Measurements from ENCODE around the gene RPS15.

Gene RPS15

GRCh38 chr19:1438035-1438932 lies at the start of gene RPS15:
Gene RPS15, plus strand, starts transcription at chr19:1438396. Its CDS starts 30 bp downstream, at chr19:1438426.
- peak; percentile 98 for DNase-seq

- DNase-seq, result no peak
Observed at GRCh38 chr19:1388637-1389026, 49.6 kb upstream of the RPS15 start.

- no peak for DNase-seq
Observed at GRCh38 chr19:1389033-1389940, 48.9 kb upstream of the RPS15 start.

DNA sequence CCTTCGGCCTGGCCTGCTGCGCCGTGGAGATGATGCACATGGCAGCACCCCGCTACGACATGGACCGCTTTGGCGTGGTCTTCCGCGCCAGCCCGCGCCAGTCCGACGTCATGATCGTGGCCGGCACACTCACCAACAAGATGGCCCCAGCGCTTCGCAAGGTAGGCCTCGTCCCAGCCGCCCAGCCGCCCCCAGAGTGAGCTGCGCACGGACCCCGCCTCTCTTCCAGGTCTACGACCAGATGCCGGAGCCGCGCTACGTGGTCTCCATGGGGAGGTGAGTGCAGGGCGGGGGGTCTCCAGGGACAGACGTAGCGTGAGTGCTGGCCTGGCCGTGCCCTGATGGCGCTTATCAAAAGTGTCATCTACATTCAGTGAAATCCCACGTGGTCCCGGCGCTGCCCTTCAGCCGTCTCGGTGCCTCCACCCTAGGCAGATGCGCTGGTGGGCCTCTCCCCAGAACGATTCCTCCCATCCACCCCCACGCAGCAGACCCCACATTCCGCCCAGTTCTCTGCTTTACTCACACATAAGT lies 47.2 kb upstream of the RPS15 start:
- DNase-seq, result no peak

DNA sequence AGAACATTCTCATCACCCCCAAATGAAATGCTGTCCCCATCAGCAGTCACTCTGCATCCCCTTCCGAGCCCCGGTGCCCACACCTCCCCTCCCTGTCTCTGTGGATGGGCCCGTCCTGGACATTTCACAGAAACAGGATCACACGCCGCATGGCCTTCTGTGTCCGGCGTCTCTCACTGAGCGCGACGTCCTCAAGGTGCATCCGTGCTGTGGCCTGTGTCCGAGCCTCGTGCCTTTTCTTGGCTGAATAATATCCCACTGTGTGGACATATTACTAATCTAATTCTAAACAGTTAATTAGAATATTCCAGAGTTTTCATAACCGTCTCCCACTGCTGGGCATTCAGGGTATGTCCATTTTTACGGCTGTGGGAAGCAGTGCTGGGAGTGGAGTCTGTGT lies 45.8 kb upstream of the RPS15 start:
- no peak for DNase-seq

DNA sequence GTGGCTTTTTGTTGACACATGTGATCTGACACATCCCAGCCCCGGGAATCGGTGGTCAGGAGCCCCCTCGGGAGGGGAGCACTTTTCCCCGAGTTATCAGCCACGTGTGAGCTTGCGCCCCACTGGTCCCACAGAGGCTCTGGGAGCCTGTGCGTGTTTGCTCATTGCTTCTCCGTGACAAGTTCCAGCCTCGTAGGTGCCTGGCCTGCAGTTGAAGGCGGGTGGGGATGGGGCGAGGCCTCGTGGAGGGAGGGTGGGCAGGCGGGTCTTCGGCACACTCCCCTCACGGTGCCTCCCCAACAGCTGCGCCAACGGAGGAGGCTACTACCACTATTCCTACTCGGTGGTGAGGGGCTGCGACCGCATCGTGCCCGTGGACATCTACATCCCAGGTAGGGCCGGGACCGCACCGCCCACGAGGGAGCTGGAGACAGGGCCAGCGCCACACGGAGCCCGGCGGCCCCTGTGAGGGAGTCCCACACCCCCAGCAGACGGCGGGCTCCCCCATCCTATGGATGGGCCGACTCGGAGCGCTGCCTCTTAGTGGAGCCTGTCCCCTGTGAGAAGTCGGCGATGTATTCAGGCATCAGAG lies 45.2 kb upstream of the RPS15 start:
- DNase-seq, result no peak

- no peak for DNase-seq
Observed at GRCh38 chr19:1393841-1394240, 44.4 kb upstream of the RPS15 start.

DNA sequence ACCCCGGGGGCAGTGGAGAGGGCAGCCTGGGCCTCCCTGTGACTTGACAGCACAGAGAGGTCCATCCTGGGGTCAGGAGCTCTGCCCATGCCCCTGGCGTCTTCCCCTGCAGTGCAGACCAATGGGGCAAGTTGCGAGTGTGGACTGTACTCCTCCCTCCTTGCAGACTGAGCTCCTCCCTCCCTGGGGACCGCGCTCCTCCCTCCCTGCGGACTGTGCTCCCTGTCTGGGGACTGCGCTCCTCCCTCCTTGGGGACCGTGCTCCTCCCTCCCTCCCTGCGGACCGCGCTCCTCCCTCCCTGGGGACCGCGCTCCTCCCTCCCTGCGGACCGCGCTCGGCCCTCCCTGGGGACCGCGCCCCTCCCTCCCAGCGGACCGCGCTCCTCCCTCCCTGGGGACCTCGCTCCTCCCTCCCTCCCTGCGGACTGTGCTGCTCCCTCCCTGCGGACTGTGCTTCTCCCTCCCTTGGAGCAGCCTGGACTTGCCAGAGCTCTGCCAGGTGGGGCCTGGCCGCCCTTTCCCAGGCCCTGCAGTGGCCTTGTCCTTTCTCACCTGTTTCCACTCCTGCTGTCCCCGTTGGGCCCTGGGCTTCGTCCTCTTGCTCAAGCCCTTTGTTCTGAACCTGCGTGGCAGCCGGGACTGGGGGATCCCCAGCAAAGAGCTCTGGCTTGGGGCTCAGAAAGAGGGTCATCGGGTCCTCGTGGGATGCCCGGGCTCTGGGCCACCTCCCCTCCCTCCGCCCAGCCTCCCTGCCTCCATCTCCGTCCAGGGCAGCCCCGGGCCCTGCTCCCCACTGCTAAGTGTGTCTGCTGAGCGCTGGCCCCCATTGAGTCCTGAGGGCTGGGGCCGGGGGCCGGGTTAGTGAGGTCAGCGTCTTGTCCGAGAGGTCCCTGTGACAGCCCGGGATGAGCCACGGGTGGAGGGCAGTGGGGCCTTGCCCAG lies 43.7 kb upstream of the RPS15 start:
- peak; percentile 48 for DNase-seq

GRCh38 chr19:1395194-1396018 lies 42.8 kb upstream of the RPS15 start:
- no peak for DNase-seq

GRCh38 chr19:1396019-1396767 lies 42.0 kb upstream of the RPS15 start:
- DNase-seq, result no peak

GRCh38 chr19:1396768-1397679 lies 41.2 kb upstream of the RPS15 start:
- DNase-seq, result no peak

DNA sequence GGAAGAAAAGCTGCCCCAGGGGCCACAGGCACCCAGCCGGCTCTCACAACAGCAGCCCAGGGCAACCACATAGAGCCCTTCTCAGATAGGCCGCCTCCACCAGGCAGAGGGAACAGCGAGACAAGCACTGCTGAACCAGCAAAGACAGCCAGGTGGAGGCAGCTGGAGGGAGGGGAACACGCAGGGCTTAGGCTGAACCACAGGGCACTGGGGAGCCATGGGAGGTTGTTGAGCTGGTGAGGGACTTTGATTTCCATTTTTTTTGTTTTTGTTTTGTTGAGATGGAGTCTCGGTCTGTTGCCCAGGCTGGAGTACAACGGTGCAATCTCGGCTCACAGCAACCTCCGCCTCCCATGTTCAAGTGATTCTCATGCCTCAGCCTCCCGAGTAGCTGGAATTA lies 40.4 kb upstream of the RPS15 start:
- no peak for DNase-seq

- DNase-seq, result no peak
Observed at GRCh38 chr19:1399079-1399478, 39.1 kb upstream of the RPS15 start.

DNA sequence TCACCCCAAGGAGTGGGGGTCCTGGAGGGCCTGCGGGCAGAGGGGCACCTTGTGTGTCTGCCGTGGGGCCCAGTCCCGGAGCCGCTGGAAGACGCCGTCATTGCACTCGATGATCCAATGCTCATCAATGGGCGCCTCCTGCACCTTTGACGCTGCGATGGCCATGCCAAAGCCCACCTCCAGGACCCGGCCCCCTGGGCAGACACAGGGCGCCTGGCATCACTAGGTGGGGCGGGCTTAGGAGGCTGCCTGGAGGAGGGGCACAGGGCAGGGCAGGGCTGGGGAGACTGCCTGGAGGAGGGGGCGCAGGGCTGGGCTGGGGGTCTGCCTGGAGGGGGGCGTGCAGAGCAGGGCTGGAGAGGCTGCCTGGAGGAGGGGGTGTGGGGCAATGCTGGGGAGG lies 38.5 kb upstream of the RPS15 start:
- no peak for DNase-seq

GRCh38 chr19:1400281-1401137 lies 37.7 kb upstream of the RPS15 start:
- peak; percentile 51 for DNase-seq

GRCh38 chr19:1401138-1401888 lies 36.9 kb upstream of the RPS15 start, which contains the start of gene GAMT:
Gene GAMT, minus strand, starts transcription at chr19:1401542. Its CDS starts 66 bp downstream, at chr19:1401476.
- DNase-seq, result peak; percentile 64

DNA sequence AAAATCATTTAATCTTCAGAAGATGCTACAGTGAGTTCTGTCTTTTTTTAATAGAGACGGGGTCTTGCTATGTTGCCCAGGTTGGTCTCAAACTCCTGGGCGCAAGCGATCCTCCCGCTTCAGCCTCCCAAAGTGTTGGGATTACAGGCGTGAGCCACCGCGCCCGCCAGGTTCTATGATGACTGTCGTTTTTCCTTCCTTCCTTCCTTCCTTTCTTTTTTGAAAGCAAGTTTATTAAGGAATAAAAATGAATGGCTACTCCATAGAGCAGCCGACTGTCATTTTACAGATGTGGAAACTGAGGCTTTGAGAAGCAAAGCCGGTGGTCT lies 36.3 kb upstream of the RPS15 start:
- DNase-seq, result no peak
